Heart right ventricle (tissue), 16 donors: ENCODE measurements around the gene ETNK1. TPM values are rescaled to one million over a fixed set of nuclear protein-coding genes. Genes with fewer than 3 reads are reported as not detected.
"Not testable (repeated sequence)": the region's sequence is repeated elsewhere in the genome, so short reads cannot be mapped to it uniquely, and the experiment has no call there.

Source experiments
- ATAC-seq, 8 donors: fragments of 200-7000 bp; cut with Tn5 transposase; one replicate each; pipeline ENCODE4 v1.9.1; 2020; ENCODE audit warnings: mild to moderate bottlenecking in 8 of 8, moderate library complexity in 8 of 8, moderate number of reproducible peaks in 1 of 8
- DNase-seq, 2 donors: peaks; one replicate each; pipeline ENCODE4 v3.0.0-alpha.2; 2020
- H3K27ac ChIP-seq, 10 donors: fragments of 200-600 bp; sonication (generic) in 2 of 10; one replicate each; pipeline versions ENCODE4 v1.5.0 to v1.8.0; 2020 to 2022; ENCODE audit warnings: mild to moderate bottlenecking in 3 of 10
- H3K27me3 ChIP-seq, 7 donors: fragments of 200-600 bp; one replicate each; pipeline ENCODE4 v1.8.0; 2021 to 2022; ENCODE audit warnings: mild to moderate bottlenecking in 2 of 7
- H3K36me3 ChIP-seq, 9 donors: fragments of 200-600 bp; sonication (generic) in 1 of 9; one replicate each; pipeline versions ENCODE4 v1.5.0 to v1.8.0; 2020 to 2022; ENCODE audit warnings: mild to moderate bottlenecking in 2 of 9
- H3K4me1 ChIP-seq, 9 donors: fragments of 200-600 bp; sonication (generic) in 1 of 9; one replicate each; pipeline versions ENCODE4 v1.5.0 to v1.8.0; 2020 to 2022; ENCODE audit warnings: mild to moderate bottlenecking in 4 of 9
- H3K4me3 ChIP-seq, 10 donors: fragments of 200-600 bp; sonication (generic) in 2 of 10; one replicate each; pipeline versions ENCODE4 v1.5.0 to v1.8.0; 2020 to 2022; ENCODE audit warnings: mild to moderate bottlenecking in 7 of 10, moderate library complexity in 2 of 10
- H3K9me3 ChIP-seq, 11 donors: fragments of 200-600 bp in 10 of 11; sonication (generic) in 2 of 11; one replicate each; pipeline versions ENCODE4 v1.5.0 to v1.8.0; 2013 to 2022; ENCODE audit warnings: mild to moderate bottlenecking in 2 of 11, control low read depth in 1 of 11, moderate library complexity in 1 of 11
- CTCF ChIP-seq, 9 donors: fragments of 200-600 bp; sonication (generic) in 2 of 9; IDR thresholded peaks; one replicate each; pipeline versions ENCODE4 v1.5.0 to v1.8.0; 2021 to 2022; ENCODE audit warnings: antibody characterized with exemption in 9 of 9, mild to moderate bottlenecking in 5 of 9, moderate library complexity in 1 of 9
- WGBS, 2 donors: extraction: QIAGEN DNeasy Blood & Tissue Kit; methylation state at CpG; one replicate each; pipeline ENCODE4 v1.1.7; 2013; ENCODE audit warnings: inconsistent platforms in 1 of 2; 5-methylcytosine and 5-hydroxymethylcytosine counted together
- intact Hi-C, 10 donors: fragments of 100-400 bp; cut with DNase I; formaldehyde crosslinking; loops; one replicate each; pipeline versions ENCODE4 v1.11.1 to v1.14.2; 2022
- polyA plus RNA-seq, 2 donors: library from polyadenylated mRNA; stranded (reverse); fragments of 200-250 nt; gene quantifications; one replicate each; pipeline ENCODE4 v1.2.3, GENCODE V29; 2013
- total RNA-seq, 10 donors: library from RNA; stranded (reverse); fragmentation: NEBNext Ultra II Directional in 3 of 10; extraction: Animal tissue kit (Norgen Biotek cat#: 25700) in 3 of 10; gene quantifications; one replicate each; pipeline versions ENCODE4 v1.2.1 to v1.2.4, GENCODE V29; 2021 to 2023
- donor health status: Arrhythmogenic right ventricular cardiomyopathy.
- donor health status: ischemic (EF 13 %, LVEDD 7.1; RV severe dilation, severe dysfunction).
- donor health status: healthy with polysubstance abuse.
- donor health status: DM: no; HTN: yes; CAD: no.
- donor health status: DM: no; HTN: no; CAD: no.
- donor health status: ischemic (EF 25% LVEDD 6.9; RV normal size, moderate dysfunction).
- donor health status: ischemic (EF 25% LVEDD 5.7; RV mildly dilated, moderate dysfunction).
- donor health status: healthy.
- donor health status: DM: yes; HTN: yes; CAD: no.
- donor health status: Ischemic cardiomyopathy.
- donor health status: ischemic (EF 35%, LVEDD 5.7; RV mildly dilated, moderate dysfunction).
- donor health status: nonischemic (EF 11% LVEDD 7.7; RV severe dilation, severe dysfunction).
- donor health status: DM: yes; HTN: yes; CAD: no.
- donor health status: PGD.
- donor health status: ischemic (EF 29% LVEDD 5.4; RV normal size, mild dysfunction).
- donor health status: nonischemic (EF 23%, LVEDD 6.1; RV moderate dilation, normal function).

The ETNK1 gene
- total and polyA plus RNA-seq, 12 donors: 4.8 to 26.6 (median 17.0) TPM

- TF ChIP-seq CTCF (IDR thresholded peaks at IDR 0.05): no peak
- Histone ChIP-seq H3K27me3 (no peaks in the 10 kb centered on the region), H3K4me1 (peaks cover 0 to 27% (median 5%) of the 10 kb centered on the region in 9 donors), H3K9me3 (peaks cover 0 to 11% (median 0%) of the 10 kb centered on the region in 11 donors), H3K4me3 (no peak overlapping the region), H3K27ac (no peak overlapping the region), H3K36me3 (peaks cover 0 to 4% (median 0%) of the 10 kb centered on the region in 9 donors)
- intact Hi-C loops: no loop called here
- no peak for DNase-seq
- ATAC-seq: no peak
- 90 to 97% methylated on average over 2 of the region's 2 CpGs for WGBS, 2 donors
These were observed 66.3 kb downstream of the ETNK1 start for GRCh38 chr12:22691319-22691718.

- H3K36me3 ChIP-seq, ATAC-seq, H3K27me3 ChIP-seq, DNase-seq, intact Hi-C loops, H3K4me3 ChIP-seq, H3K27ac ChIP-seq: not testable (repeated sequence)
- peaks cover 0 to 13% (median 0%) of the 10 kb centered on the region in 11 donors for H3K9me3 ChIP-seq
- peaks cover 0 to 15% (median 0%) of the 10 kb centered on the region in 9 donors for H3K4me1 ChIP-seq
- 74 to 89% methylated on average over 1 of the region's 1 CpG for WGBS, 2 donors
These were observed 67.5 kb downstream of the ETNK1 start for GRCh38 chr12:22692467-22692866.

GRCh38 chr12:22692964-22693555 lies 68.1 kb downstream of the ETNK1 start:
- WGBS, 2 donors: 93 to 96% methylated on average over 35 to 38 of the region's 38 CpGs
- H3K36me3 ChIP-seq: peaks cover 0 to 4% (median 0%) of the 10 kb centered on the region in 9 donors
- no peak for DNase-seq
- TF ChIP-seq CTCF (IDR thresholded peaks at IDR 0.05): no peak
- no peak overlapping the region for H3K4me3 ChIP-seq
- H3K27me3 ChIP-seq: no peaks in the 10 kb centered on the region
- H3K27ac ChIP-seq: no peak overlapping the region
- H3K4me1 ChIP-seq: peaks cover 0 to 10% (median 0%) of the 10 kb centered on the region in 9 donors
- peak in 3 of 8 donors; percentile 23 to 61 (median 39) for ATAC-seq
- intact Hi-C loops: no loop called here
- H3K9me3 ChIP-seq: peaks cover 0 to 13% (median 0%) of the 10 kb centered on the region in 11 donors

GRCh38 chr12:22698576-22698975 lies 73.6 kb downstream of the ETNK1 start:
- no peaks in the 10 kb centered on the region for H3K27me3 ChIP-seq
- no peak overlapping the region for H3K4me3 ChIP-seq
- no peak overlapping the region for H3K27ac ChIP-seq
- peaks cover 0 to 13% (median 0%) of the 10 kb centered on the region in 11 donors for H3K9me3 ChIP-seq
- ATAC-seq (no peak), DNase-seq (no peak)
- WGBS, 2 donors: 91 to 96% methylated on average over 3 of the region's 3 CpGs
- no peak for TF ChIP-seq CTCF (IDR thresholded peaks at IDR 0.05)
- no peaks in the 10 kb centered on the region for H3K36me3 ChIP-seq
- intact Hi-C loops: no loop called here
- H3K4me1 ChIP-seq: peaks cover 0 to 3% (median 0%) of the 10 kb centered on the region in 9 donors

- H3K4me3 ChIP-seq, DNase-seq, H3K27ac ChIP-seq, H3K4me1 ChIP-seq, ATAC-seq, H3K36me3 ChIP-seq, intact Hi-C loops, H3K27me3 ChIP-seq: not testable (repeated sequence)
- 83 to 85% methylated on average over 8 to 9 of the region's 11 CpGs for WGBS, 2 donors
- peaks cover 0 to 13% (median 0%) of the 10 kb centered on the region in 11 donors for H3K9me3 ChIP-seq
These were observed 74.7 kb downstream of the ETNK1 start for GRCh38 chr12:22699705-22700104.
